ENCODE measurements around the gene MAP3K5. TPM values are rescaled to one million over a fixed set of nuclear protein-coding genes. Genes with fewer than 3 reads are reported as not detected.

Gene MAP3K5
- total RNA-seq, 1 donor from 2014 or later = 0.09 TPM

DNA sequence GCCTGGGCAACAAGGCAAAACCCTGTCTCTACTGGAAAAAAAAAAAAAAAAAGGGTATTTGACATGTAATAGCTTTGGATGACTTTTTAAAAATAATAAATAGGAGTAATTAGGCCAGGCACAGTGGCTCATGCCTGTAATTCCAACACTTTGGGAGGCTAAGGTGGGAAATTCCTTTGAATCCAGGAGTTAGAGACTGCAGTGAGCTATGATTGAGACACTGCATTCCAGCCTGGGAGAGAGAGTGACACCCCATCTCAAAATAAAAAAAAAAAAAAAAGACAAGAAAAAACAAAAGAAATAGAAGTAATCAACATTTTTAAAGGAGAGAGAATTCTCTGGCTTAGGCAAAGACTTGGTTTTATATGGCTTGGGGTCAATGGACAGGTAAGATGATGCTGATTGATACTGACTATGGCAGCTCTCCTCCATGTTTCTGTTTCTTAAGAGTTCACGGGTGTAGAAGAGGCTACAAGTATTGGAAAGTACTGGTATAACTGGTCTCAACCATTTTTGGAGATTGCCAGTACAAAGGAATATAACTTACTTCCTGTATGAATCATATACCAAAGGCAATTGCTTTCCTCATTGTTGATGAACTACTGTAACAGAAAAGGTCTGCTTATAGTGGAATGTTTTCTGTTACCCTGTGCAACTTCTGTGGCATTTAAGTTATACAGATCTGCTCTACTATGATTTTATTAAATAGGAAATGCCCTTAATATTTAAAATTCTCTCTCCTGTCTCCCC, 10.1 kb downstream of the MAP3K5 start:
- H3K27me3 Mint-ChIP-seq (ENCODE audit: low read depth) = peaks cover 22% of the 10 kb centered on the region
- no peak overlapping the region for H3K4me3 Mint-ChIP-seq
- DNase-seq (ENCODE audit: low read depth, low spot score) = no peak
- TF ChIP-seq, protein P1, sequence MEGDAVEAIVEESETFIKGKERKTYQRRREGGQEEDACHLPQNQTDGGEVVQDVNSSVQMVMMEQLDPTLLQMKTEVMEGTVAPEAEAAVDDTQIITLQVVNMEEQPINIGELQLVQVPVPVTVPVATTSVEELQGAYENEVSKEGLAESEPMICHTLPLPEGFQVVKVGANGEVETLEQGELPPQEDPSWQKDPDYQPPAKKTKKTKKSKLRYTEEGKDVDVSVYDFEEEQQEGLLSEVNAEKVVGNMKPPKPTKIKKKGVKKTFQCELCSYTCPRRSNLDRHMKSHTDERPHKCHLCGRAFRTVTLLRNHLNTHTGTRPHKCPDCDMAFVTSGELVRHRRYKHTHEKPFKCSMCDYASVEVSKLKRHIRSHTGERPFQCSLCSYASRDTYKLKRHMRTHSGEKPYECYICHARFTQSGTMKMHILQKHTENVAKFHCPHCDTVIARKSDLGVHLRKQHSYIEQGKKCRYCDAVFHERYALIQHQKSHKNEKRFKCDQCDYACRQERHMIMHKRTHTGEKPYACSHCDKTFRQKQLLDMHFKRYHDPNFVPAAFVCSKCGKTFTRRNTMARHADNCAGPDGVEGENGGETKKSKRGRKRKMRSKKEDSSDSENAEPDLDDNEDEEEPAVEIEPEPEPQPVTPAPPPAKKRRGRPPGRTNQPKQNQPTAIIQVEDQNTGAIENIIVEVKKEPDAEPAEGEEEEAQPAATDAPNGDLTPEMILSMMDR (conservative IDR thresholded peaks at IDR 0.05) = no peak
- no peaks in the 10 kb centered on the region for H3K9me3 Mint-ChIP-seq
- H3K4me1 Mint-ChIP-seq = no peaks in the 10 kb centered on the region
- no peak overlapping the region for H3K27ac Mint-ChIP-seq (ENCODE audit: unreplicated experiment)
- H3K36me3 Mint-ChIP-seq (ENCODE audit: low read depth) = no peaks in the 10 kb centered on the region

DNA sequence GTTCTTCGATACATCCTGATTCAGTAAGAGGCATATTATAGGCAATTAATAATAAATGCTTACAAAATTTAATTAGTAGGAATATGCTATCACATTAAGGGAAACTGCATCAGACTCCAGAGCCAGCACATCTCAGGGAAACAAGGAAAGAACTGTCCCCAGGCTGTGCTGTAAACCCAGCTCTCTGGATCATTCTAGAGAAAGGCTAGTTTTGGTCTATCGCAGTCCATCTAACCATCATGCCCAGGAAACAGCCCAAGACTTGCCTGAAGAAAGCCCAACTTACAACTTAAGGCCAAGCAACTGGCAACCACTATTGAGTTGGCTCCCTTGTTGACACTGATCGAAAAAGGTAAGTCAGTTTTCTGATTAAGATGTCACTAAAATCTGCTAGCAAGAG, 11.3 kb downstream of the MAP3K5 start:
- Mint-ChIP-seq H3K36me3 (ENCODE audit: low read depth) (no peaks in the 10 kb centered on the region), H3K4me3 (no peak overlapping the region), H3K27ac (ENCODE audit: unreplicated experiment) (no peak overlapping the region), H3K4me1 (no peaks in the 10 kb centered on the region), H3K27me3 (ENCODE audit: low read depth) (peaks cover 15% of the 10 kb centered on the region), H3K9me3 (no peaks in the 10 kb centered on the region)
- DNase-seq (ENCODE audit: low read depth, low spot score) = no peak
- TF ChIP-seq, protein P1 (conservative IDR thresholded peaks at IDR 0.05) = no peak

DNA sequence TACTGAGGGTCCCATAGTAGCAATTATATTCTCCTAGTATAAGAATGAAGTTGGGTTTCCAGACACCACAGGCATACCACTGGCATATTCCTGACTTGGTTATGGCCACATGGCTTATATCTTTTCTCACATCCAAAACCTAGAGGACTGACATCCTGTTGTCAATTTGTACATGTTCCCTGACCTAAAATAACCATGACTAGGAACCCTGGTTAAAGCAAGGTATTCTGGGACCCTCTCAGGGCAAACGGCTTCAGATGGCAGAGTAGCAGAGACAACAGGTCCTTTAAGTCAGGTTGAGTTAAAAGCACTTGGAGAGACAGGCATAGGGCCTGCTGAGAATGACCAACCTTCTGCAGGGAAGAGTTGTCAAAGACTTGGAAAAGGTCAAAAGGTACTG, 12.6 kb downstream of the MAP3K5 start:
- no peaks in the 10 kb centered on the region for H3K9me3 Mint-ChIP-seq
- no peaks in the 10 kb centered on the region for H3K4me1 Mint-ChIP-seq
- TF ChIP-seq, protein P1 (conservative IDR thresholded peaks at IDR 0.05) = no peak
- DNase-seq (ENCODE audit: low read depth, low spot score) = no peak
- no peaks in the 10 kb centered on the region for H3K36me3 Mint-ChIP-seq (ENCODE audit: low read depth)
- H3K27me3 Mint-ChIP-seq (ENCODE audit: low read depth) = peaks cover 7% of the 10 kb centered on the region
- no peak overlapping the region for H3K4me3 Mint-ChIP-seq
- no peak overlapping the region for H3K27ac Mint-ChIP-seq (ENCODE audit: unreplicated experiment)

DNA sequence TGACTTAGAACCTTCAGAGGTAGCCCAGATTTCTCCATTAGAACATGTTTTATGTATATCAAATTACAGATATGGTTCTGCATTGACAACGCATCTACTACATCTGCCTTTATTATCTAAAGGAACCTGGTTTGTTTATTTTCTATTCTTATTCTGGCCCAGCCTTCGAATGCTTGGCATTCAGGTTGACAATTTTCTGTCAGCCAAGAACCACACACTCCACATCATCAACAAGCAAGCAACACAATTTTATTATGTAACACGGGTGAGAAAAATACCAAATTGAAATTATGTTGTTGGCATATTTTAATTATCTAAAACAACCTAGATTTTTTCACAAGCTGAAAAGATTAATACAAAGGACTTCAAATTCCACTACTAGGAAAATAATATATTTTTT, 14.6 kb downstream of the MAP3K5 start:
- Mint-ChIP-seq H3K36me3 (ENCODE audit: low read depth) (no peaks in the 10 kb centered on the region), H3K4me3 (no peak overlapping the region), H3K27me3 (ENCODE audit: low read depth) (peaks cover 7% of the 10 kb centered on the region), H3K4me1 (no peaks in the 10 kb centered on the region), H3K9me3 (no peaks in the 10 kb centered on the region), H3K27ac (ENCODE audit: unreplicated experiment) (no peak overlapping the region)
- TF ChIP-seq, protein P1 (conservative IDR thresholded peaks at IDR 0.05) = no peak
- no peak for DNase-seq (ENCODE audit: low read depth, low spot score)

DNA sequence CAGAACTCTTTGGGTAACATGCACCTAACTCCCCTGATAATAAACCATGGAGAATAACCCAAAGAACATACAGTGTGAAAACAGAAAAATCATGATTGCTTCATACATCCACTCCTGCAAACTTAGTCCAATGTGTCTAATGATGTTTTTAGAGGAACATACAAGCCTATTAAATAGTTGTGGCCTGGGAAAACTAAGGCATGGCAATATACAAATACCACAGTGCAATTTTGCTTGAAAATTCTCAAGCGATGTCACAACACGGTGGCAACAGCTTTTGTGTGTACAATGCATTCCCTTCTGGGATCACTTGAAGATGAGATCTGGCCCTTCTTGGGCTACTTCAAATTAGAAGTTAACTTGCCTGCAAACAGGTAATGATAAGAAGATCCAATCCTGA, 16.7 kb downstream of the MAP3K5 start:
- TF ChIP-seq, protein P1 (conservative IDR thresholded peaks at IDR 0.05) = no peak
- Mint-ChIP-seq H3K4me3 (no peak overlapping the region), H3K36me3 (ENCODE audit: low read depth) (no peaks in the 10 kb centered on the region), H3K27ac (ENCODE audit: unreplicated experiment) (no peak overlapping the region), H3K4me1 (no peaks in the 10 kb centered on the region), H3K9me3 (no peaks in the 10 kb centered on the region), H3K27me3 (ENCODE audit: low read depth) (peaks cover 4% of the 10 kb centered on the region)
- DNase-seq (ENCODE audit: low read depth, low spot score) = no peak
